ENCODE measurements around the gene TMEM179. TPM values are rescaled to one million over a fixed set of nuclear protein-coding genes. Genes with fewer than 3 reads are reported as not detected.
A peak's percentile ranks its signal among the peaks of the same experiment; 100 is the strongest.

The TMEM179 gene
- total and polyA plus RNA-seq, 2 of the 13 experiments (the other 11 are each of a cell fraction or from before 2014, with no cell fraction given), result not detected

GRCh38 chr14:104654119-104654518 lies 49.5 kb upstream of the TMEM179 start (continued):
- peak; percentile 69 for TF ChIP-seq TFE3 (CRISPR knock-in tag; IDR thresholded peaks at IDR 0.05)
- peak; percentile 45; the same call in 1 of the 2 replicates for TF ChIP-seq IKZF5 (CRISPR knock-in tag; IDR thresholded peaks at IDR 0.05)
- TF ChIP-seq TBX3 (IDR thresholded peaks at IDR 0.05; ENCODE audit: borderline replicate concordance), result no peak
- TF ChIP-seq MAFG (CRISPR knock-in tag; IDR thresholded peaks at IDR 0.05), result no peak
- TF ChIP-seq NFATC3 (CRISPR knock-in tag; IDR thresholded peaks at IDR 0.05), result no peak
- TF ChIP-seq, protein P1, sequence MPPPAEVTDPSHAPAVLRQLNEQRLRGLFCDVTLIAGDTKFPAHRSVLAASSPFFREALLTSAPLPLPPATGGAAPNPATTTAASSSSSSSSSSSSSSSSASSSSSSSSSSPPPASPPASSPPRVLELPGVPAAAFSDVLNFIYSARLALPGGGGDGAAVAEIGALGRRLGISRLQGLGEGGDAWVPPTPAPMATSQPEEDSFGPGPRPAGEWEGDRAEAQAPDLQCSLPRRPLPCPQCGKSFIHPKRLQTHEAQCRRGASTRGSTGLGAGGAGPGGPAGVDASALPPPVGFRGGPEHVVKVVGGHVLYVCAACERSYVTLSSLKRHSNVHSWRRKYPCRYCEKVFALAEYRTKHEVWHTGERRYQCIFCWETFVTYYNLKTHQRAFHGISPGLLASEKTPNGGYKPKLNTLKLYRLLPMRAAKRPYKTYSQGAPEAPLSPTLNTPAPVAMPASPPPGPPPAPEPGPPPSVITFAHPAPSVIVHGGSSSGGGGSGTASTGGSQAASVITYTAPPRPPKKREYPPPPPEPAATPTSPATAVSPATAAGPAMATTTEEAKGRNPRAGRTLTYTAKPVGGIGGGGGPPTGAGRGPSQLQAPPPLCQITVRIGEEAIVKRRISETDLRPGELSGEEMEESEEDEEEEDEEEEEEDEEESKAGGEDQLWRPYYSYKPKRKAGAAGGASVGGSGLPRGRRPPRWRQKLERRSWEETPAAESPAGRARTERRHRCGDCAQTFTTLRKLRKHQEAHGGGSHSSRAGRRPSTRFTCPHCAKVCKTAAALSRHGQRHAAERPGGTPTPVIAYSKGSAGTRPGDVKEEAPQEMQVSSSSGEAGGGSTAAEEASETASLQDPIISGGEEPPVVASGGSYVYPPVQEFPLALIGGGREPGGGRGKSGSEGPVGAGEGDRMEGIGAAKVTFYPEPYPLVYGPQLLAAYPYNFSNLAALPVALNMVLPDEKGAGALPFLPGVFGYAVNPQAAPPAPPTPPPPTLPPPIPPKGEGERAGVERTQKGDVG (CRISPR knock-in tag; IDR thresholded peaks at IDR 0.05; ENCODE audit: borderline replicate concordance), result no peak
- TF ChIP-seq ZNF616 (CRISPR knock-in tag; IDR thresholded peaks at IDR 0.05; ENCODE audit: low read depth), result no peak
- no peak for TF ChIP-seq SATB2 (CRISPR knock-in tag; IDR thresholded peaks at IDR 0.05)
- no peak for TF ChIP-seq BCL3 (CRISPR knock-in tag; IDR thresholded peaks at IDR 0.05)
- TF ChIP-seq ZNF720 (CRISPR knock-in tag; IDR thresholded peaks at IDR 0.05), result no peak
- no peak for TF ChIP-seq FLYWCH1 (CRISPR knock-in tag; IDR thresholded peaks at IDR 0.05)
- TF ChIP-seq ZC3H4 (CRISPR knock-in tag; IDR thresholded peaks at IDR 0.05; ENCODE audit: borderline replicate concordance), result no peak
- no peak for TF ChIP-seq ZNF432 (CRISPR knock-in tag; IDR thresholded peaks at IDR 0.05; ENCODE audit: borderline replicate concordance)
- no peak for TF ChIP-seq ZC3H13 (CRISPR knock-in tag; IDR thresholded peaks at IDR 0.05)
- TF ChIP-seq, protein P2, sequence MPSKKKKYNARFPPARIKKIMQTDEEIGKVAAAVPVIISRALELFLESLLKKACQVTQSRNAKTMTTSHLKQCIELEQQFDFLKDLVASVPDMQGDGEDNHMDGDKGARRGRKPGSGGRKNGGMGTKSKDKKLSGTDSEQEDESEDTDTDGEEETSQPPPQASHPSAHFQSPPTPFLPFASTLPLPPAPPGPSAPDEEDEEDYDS (CRISPR knock-in tag; IDR thresholded peaks at IDR 0.05), result no peak
- TF ChIP-seq POGZ (CRISPR knock-in tag; IDR thresholded peaks at IDR 0.05), result no peak
- TF ChIP-seq, protein P3, sequence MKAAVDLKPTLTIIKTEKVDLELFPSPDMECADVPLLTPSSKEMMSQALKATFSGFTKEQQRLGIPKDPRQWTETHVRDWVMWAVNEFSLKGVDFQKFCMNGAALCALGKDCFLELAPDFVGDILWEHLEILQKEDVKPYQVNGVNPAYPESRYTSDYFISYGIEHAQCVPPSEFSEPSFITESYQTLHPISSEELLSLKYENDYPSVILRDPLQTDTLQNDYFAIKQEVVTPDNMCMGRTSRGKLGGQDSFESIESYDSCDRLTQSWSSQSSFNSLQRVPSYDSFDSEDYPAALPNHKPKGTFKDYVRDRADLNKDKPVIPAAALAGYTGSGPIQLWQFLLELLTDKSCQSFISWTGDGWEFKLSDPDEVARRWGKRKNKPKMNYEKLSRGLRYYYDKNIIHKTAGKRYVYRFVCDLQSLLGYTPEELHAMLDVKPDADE (CRISPR knock-in tag; IDR thresholded peaks at IDR 0.05), result no peak
- no peak for TF ChIP-seq MED8 (CRISPR knock-in tag; IDR thresholded peaks at IDR 0.05; ENCODE audit: insufficient replicate concordance)
- no peak for TF ChIP-seq XRCC5 (optimal IDR thresholded peaks at IDR 0.05; ENCODE audit: low read length)

Measured in HepG2 (cell line).